Osteoblast (primary cell): Measurements from ENCODE around the gene NAPSA. TPM values are rescaled to one million over a fixed set of nuclear protein-coding genes. Genes with fewer than 3 reads are reported as not detected.
"Not testable (repeated sequence)": the region's sequence is repeated elsewhere in the genome, so short reads cannot be mapped to it uniquely, and the experiment has no call there.

Experiments used
- DNase-seq: peaks from one replicate; pipeline ENCODE4 v3.0.0; 2011; ENCODE audit warnings: low spot score, mixed read lengths; ENCODE audit not compliant: insufficient read length; ENCODE audit errors: missing footprints
- H2AFZ ChIP-seq: 2 replicates; pipeline ENCODE4 v1.6.0; 2011; ENCODE audit warnings: mild to moderate bottlenecking, low read length
- H3K27ac ChIP-seq: 2 replicates; pipeline ENCODE4 v1.5.1; 2011; ENCODE audit warnings: mild to moderate bottlenecking, low read depth, low read length, moderate library complexity
- H3K27me3 ChIP-seq: 2 replicates; pipeline ENCODE4 v1.6.0; 2012; ENCODE audit warnings: mild to moderate bottlenecking, control low read depth, inconsistent platforms, low read length, moderate library complexity; ENCODE audit not compliant: insufficient read depth
- H3K36me3 ChIP-seq: 2 replicates; pipeline ENCODE4 v1.5.1; 2011; ENCODE audit warnings: mild to moderate bottlenecking, low read length, control low read depth, moderate library complexity; ENCODE audit not compliant: insufficient read depth
- H3K4me1 ChIP-seq: 2 replicates; pipeline ENCODE4 v1.5.1; 2011; ENCODE audit warnings: mild to moderate bottlenecking, low read length, control low read depth, moderate library complexity; ENCODE audit not compliant: insufficient read depth
- H3K4me2 ChIP-seq: 2 replicates; pipeline ENCODE4 v1.6.0; 2011; ENCODE audit warnings: mild to moderate bottlenecking, low read length; ENCODE audit not compliant: insufficient read depth
- H3K4me3 ChIP-seq: fragments of 200-600 bp; sonication (generic); 3 replicates; pipeline ENCODE4 v1.5.1; 2012; ENCODE audit warnings: mild to moderate bottlenecking, low read length, inconsistent platforms; ENCODE audit not compliant: insufficient read depth
- H3K79me2 ChIP-seq: 2 replicates; pipeline ENCODE4 v1.6.0; 2012; ENCODE audit warnings: mild to moderate bottlenecking, low read length, control low read depth, inconsistent platforms; ENCODE audit not compliant: insufficient read depth
- H3K9me3 ChIP-seq: 2 replicates; pipeline ENCODE4 v1.5.1; 2011; ENCODE audit warnings: low read depth, low read length, control low read depth
- H4K20me1 ChIP-seq: 2 replicates; pipeline ENCODE4 v1.6.0; 2012; ENCODE audit warnings: mild to moderate bottlenecking, low read length, control low read depth; ENCODE audit not compliant: insufficient read depth
- total RNA-seq: library from RNA; depleted of rRNA; stranded (reverse); fragments of >200 nt; gene quantifications from 2 replicates; pipeline ENCODE4 v1.2.3, GENCODE V29; 2012
- TF ChIP-seq, protein P1 (sequence below): IDR thresholded peaks from 2 replicates; pipeline ENCODE4 v1.5.1; 2011; ENCODE audit warnings: mild to moderate bottlenecking, low read depth, low read length, moderate library complexity; ENCODE audit errors: extremely low read depth

The NAPSA gene
- total RNA-seq, 1 donor = under 0.01 TPM

GRCh38 chr19:50398675-50399367 lies 33.4 kb upstream of the NAPSA start:
- no peaks in the 10 kb centered on the region for H3K27me3 ChIP-seq
- no peak overlapping the region for H3K27ac ChIP-seq
- TF ChIP-seq, protein P1, sequence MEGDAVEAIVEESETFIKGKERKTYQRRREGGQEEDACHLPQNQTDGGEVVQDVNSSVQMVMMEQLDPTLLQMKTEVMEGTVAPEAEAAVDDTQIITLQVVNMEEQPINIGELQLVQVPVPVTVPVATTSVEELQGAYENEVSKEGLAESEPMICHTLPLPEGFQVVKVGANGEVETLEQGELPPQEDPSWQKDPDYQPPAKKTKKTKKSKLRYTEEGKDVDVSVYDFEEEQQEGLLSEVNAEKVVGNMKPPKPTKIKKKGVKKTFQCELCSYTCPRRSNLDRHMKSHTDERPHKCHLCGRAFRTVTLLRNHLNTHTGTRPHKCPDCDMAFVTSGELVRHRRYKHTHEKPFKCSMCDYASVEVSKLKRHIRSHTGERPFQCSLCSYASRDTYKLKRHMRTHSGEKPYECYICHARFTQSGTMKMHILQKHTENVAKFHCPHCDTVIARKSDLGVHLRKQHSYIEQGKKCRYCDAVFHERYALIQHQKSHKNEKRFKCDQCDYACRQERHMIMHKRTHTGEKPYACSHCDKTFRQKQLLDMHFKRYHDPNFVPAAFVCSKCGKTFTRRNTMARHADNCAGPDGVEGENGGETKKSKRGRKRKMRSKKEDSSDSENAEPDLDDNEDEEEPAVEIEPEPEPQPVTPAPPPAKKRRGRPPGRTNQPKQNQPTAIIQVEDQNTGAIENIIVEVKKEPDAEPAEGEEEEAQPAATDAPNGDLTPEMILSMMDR = no peak
- no peaks in the 10 kb centered on the region for H4K20me1 ChIP-seq
- H3K9me3 ChIP-seq = no peaks in the 10 kb centered on the region
- H3K4me2 ChIP-seq = no peak overlapping the region
- no peaks in the 10 kb centered on the region for H3K36me3 ChIP-seq
- DNase-seq = peak; percentile 72
- no peak overlapping the region for H2AFZ ChIP-seq
- H3K79me2 ChIP-seq = no peaks in the 10 kb centered on the region
- H3K4me1 ChIP-seq = no peaks in the 10 kb centered on the region
- no peak overlapping the region for H3K4me3 ChIP-seq

- H3K27me3 ChIP-seq = no peaks in the 10 kb centered on the region
- no peak overlapping the region for H3K4me2 ChIP-seq
- DNase-seq = peak; percentile 8
- H3K79me2 ChIP-seq = peaks cover 3% of the 10 kb centered on the region
- TF ChIP-seq, protein P1 = no peak
- no peak overlapping the region for H3K27ac ChIP-seq
- no peaks in the 10 kb centered on the region for H3K4me1 ChIP-seq
- no peak overlapping the region for H2AFZ ChIP-seq
- H4K20me1 ChIP-seq = no peaks in the 10 kb centered on the region
- H3K36me3 ChIP-seq = no peaks in the 10 kb centered on the region
- no peaks in the 10 kb centered on the region for H3K9me3 ChIP-seq
- H3K4me3 ChIP-seq = no peak overlapping the region
Observed at GRCh38 chr19:50394017-50394416, 28.6 kb upstream of the NAPSA start.

- H3K79me2 ChIP-seq = peaks cover 3% of the 10 kb centered on the region
- H3K4me2 ChIP-seq = no peak overlapping the region
- H3K9me3 ChIP-seq = no peaks in the 10 kb centered on the region
- no peaks in the 10 kb centered on the region for H3K27me3 ChIP-seq
- H3K4me1 ChIP-seq = no peaks in the 10 kb centered on the region
- H3K36me3 ChIP-seq = no peaks in the 10 kb centered on the region
- H2AFZ ChIP-seq = no peak overlapping the region
- TF ChIP-seq, protein P1 = no peak
- peak; percentile 21 for DNase-seq
- H3K4me3 ChIP-seq = no peak overlapping the region
- H3K27ac ChIP-seq = no peak overlapping the region
- H4K20me1 ChIP-seq = no peaks in the 10 kb centered on the region
Observed at GRCh38 chr19:50393589-50393988, 28.1 kb upstream of the NAPSA start.

DNA sequence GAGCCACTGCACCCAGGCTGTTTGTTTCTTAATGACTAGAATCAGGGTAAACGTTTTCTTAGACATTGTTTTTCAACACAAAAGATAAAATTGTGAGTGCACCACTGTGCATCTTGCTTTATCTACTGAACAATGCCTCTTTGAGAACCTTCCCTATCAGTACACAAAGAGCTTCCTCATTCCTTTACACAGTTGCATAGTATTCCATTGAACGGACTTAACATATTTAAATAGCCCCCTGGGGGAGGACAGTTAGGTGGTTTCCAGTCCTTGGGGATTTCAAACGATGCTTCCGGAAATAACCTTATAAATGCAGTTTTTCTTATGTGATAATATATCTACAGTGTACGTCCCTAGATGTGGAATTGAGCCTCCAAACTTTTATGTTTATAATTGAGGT lies 27.3 kb upstream of the NAPSA start:
- Histone ChIP-seq H3K9me3 (no peaks in the 10 kb centered on the region), H3K4me3 (no peak overlapping the region), H3K79me2 (peaks cover 6% of the 10 kb centered on the region), H3K27ac (no peak overlapping the region), H3K36me3 (no peaks in the 10 kb centered on the region), H3K27me3 (no peaks in the 10 kb centered on the region), H3K4me2 (no peak overlapping the region), H3K4me1 (no peaks in the 10 kb centered on the region), H4K20me1 (no peaks in the 10 kb centered on the region), H2AFZ (no peak overlapping the region)
- TF ChIP-seq, protein P1 = no peak
- peak; percentile 31 for DNase-seq

GRCh38 chr19:50390952-50391351 lies 25.5 kb upstream of the NAPSA start:
- H3K36me3 ChIP-seq, H3K4me1 ChIP-seq, H3K9me3 ChIP-seq, H3K4me2 ChIP-seq, H4K20me1 ChIP-seq, DNase-seq, H3K4me3 ChIP-seq, H2AFZ ChIP-seq, H3K27me3 ChIP-seq, H3K27ac ChIP-seq: not testable (repeated sequence)
- peaks cover 16% of the 10 kb centered on the region for H3K79me2 ChIP-seq

GRCh38 chr19:50390295-50390694 lies 24.9 kb upstream of the NAPSA start:
- not testable (repeated sequence) for DNase-seq, H3K36me3 ChIP-seq, H3K4me2 ChIP-seq, H3K27ac ChIP-seq, H3K4me1 ChIP-seq, H3K4me3 ChIP-seq, H3K27me3 ChIP-seq, H3K9me3 ChIP-seq, H2AFZ ChIP-seq, H4K20me1 ChIP-seq
- H3K79me2 ChIP-seq = peaks cover 22% of the 10 kb centered on the region
